H9 (cell line): ENCODE measurements around the gene TLDC2. TPM values are rescaled to one million over a fixed set of nuclear protein-coding genes. Genes with fewer than 3 reads are reported as not detected.
A peak's percentile ranks its signal among the peaks of the same experiment; 100 is the strongest.
"Not testable (repeated sequence)": the region's sequence is repeated elsewhere in the genome, so short reads cannot be mapped to it uniquely, and the experiment has no call there.

ENCODE experiments used
- DNase-seq: peaks from one replicate; pipeline ENCODE4 v3.0.0-alpha.2; 2017
- H2AFZ ChIP-seq: one replicate; pipeline ENCODE4 v1.6.1; 2013; ENCODE audit warnings: mild to moderate bottlenecking, low read length, control low read depth, moderate library complexity
- H2AK5ac ChIP-seq: 2 replicates; pipeline ENCODE4 v1.6.1; 2013; ENCODE audit warnings: low read length, control low read depth, mixed read lengths; ENCODE audit not compliant: insufficient read length
- H2BK120ac ChIP-seq: one replicate; pipeline ENCODE4 v1.6.1; 2013; ENCODE audit warnings: low read depth, mild to moderate bottlenecking, low read length, control low read depth, inconsistent platforms; ENCODE audit not compliant: poor library complexity, severe bottlenecking
- H2BK12ac ChIP-seq: 2 replicates; pipeline ENCODE4 v1.6.1; 2013; ENCODE audit warnings: low read length, control low read depth, mixed read lengths, low read depth; ENCODE audit not compliant: insufficient read length
- H2BK15ac ChIP-seq: 2 replicates; pipeline ENCODE4 v1.6.1; 2013; ENCODE audit warnings: low read depth, low read length, control low read depth
- H2BK20ac ChIP-seq: one replicate; pipeline ENCODE4 v1.6.1; 2013; ENCODE audit warnings: low read depth, mild to moderate bottlenecking, low read length, control low read depth, inconsistent platforms; ENCODE audit not compliant: poor library complexity, severe bottlenecking
- H2BK5ac ChIP-seq: 2 replicates; pipeline ENCODE4 v1.6.1; 2013; ENCODE audit warnings: low read length, control low read depth, mixed read lengths; ENCODE audit not compliant: insufficient read length
- H3K14ac ChIP-seq: 2 replicates; pipeline ENCODE4 v1.6.1; 2013; ENCODE audit warnings: low read length, control low read depth; ENCODE audit not compliant: insufficient read depth
- H3K18ac ChIP-seq: 2 replicates; pipeline ENCODE4 v1.6.1; 2013; ENCODE audit warnings: low read depth, mild to moderate bottlenecking, mixed read lengths, low read length, control low read depth; ENCODE audit not compliant: insufficient read length
- H3K23ac ChIP-seq: 2 replicates; pipeline ENCODE4 v1.6.1; 2013; ENCODE audit warnings: low read length, control low read depth, mixed read lengths, low read depth; ENCODE audit not compliant: insufficient read length
- H3K23me2 ChIP-seq: 2 replicates; pipeline ENCODE4 v1.6.1; 2013; ENCODE audit warnings: low read depth, mild to moderate bottlenecking, mixed read lengths, low read length, control low read depth; ENCODE audit not compliant: insufficient read length, poor library complexity, severe bottlenecking
- H3K27ac ChIP-seq: 2 replicates; pipeline ENCODE4 v1.5.1; 2013; ENCODE audit warnings: low read length, control low read depth, mixed read lengths, low read depth; ENCODE audit not compliant: insufficient read length
- H3K27me3 ChIP-seq: 2 replicates; pipeline ENCODE4 v1.6.1; 2013; ENCODE audit warnings: low read length, control low read depth, inconsistent platforms; ENCODE audit not compliant: insufficient read depth
- H3K4ac ChIP-seq: 2 replicates; pipeline ENCODE4 v1.6.1; 2013; ENCODE audit warnings: low read depth, mild to moderate bottlenecking, control low read depth, inconsistent platforms, low read length, moderate library complexity
- H3K4me1 ChIP-seq: 2 replicates; pipeline ENCODE4 v1.6.1; 2013; ENCODE audit warnings: low read length, control low read depth, inconsistent platforms; ENCODE audit not compliant: insufficient read depth
- H3K4me2 ChIP-seq: 2 replicates; pipeline ENCODE4 v1.6.1; 2013; ENCODE audit warnings: low read length, control low read depth, mixed read lengths; ENCODE audit not compliant: insufficient read length, insufficient read depth
- H3K56ac ChIP-seq: 2 replicates; pipeline ENCODE4 v1.6.1; 2013; ENCODE audit warnings: low read depth, mild to moderate bottlenecking, mixed read lengths, low read length, control low read depth; ENCODE audit not compliant: insufficient read length
- H3K79me1 ChIP-seq: 2 replicates; pipeline ENCODE4 v1.6.1; 2013; ENCODE audit warnings: low read depth, mild to moderate bottlenecking, moderate library complexity, low read length, control low read depth, inconsistent platforms; ENCODE audit not compliant: insufficient read depth, poor library complexity, severe bottlenecking
- H3K79me2 ChIP-seq: 2 replicates; pipeline ENCODE4 v1.6.1; 2013; ENCODE audit warnings: low read length, control low read depth, inconsistent platforms; ENCODE audit not compliant: insufficient read depth
- H3K9ac ChIP-seq: 2 replicates; pipeline ENCODE4 v1.6.1; 2013; ENCODE audit warnings: low read length, control low read depth, mixed read lengths; ENCODE audit not compliant: insufficient read length; ENCODE audit errors: extremely low read depth
- H3K9me3 ChIP-seq: one replicate; pipeline ENCODE4 v1.6.1; 2013; ENCODE audit warnings: low read depth, low read length, inconsistent platforms; ENCODE audit not compliant: control insufficient read depth
- H3T11ph ChIP-seq: one replicate; pipeline ENCODE4 v1.6.1; 2013; ENCODE audit warnings: mild to moderate bottlenecking, low read length, control low read depth, inconsistent platforms
- H4K20me1 ChIP-seq: one replicate; pipeline ENCODE4 v1.6.1; 2013; ENCODE audit not compliant: control insufficient read depth, insufficient read length, insufficient read depth
- H4K5ac ChIP-seq: 2 replicates; pipeline ENCODE4 v1.6.1; 2013; ENCODE audit warnings: low read depth, mild to moderate bottlenecking, mixed read lengths, low read length, control low read depth; ENCODE audit not compliant: insufficient read length
- H4K8ac ChIP-seq: replicated peaks from 2 replicates; pipeline ENCODE4 v1.6.1; 2013; ENCODE audit warnings: low read length, control low read depth, mixed read lengths, low read depth; ENCODE audit not compliant: insufficient read length
- H4K91ac ChIP-seq: 2 replicates; pipeline ENCODE4 v1.6.1; 2013; ENCODE audit warnings: low read depth, mild to moderate bottlenecking, moderate library complexity, mixed read lengths, low read length, control low read depth; ENCODE audit not compliant: insufficient read length
- H3K27ac Mint-ChIP-seq, 3 experiments: 2 replicates in 2 of 3; 3 replicates in 1 of 3; pipeline ENCODE4 v1.8.0; 2020 to 2021; ENCODE audit warnings: mixed read lengths in 3 of 3, mild to moderate bottlenecking in 1 of 3, moderate library complexity in 1 of 3
- H3K27me3 Mint-ChIP-seq: 2 replicates; pipeline ENCODE4 v1.8.0; 2021; ENCODE audit warnings: low read depth, mild to moderate bottlenecking, moderate library complexity, mixed read lengths
- H3K36me3 Mint-ChIP-seq, 3 experiments: 2 replicates in 2 of 3; 3 replicates in 1 of 3; pipeline ENCODE4 v1.8.0; 2020 to 2021; ENCODE audit warnings: low read depth in 3 of 3, mixed read lengths in 3 of 3; ENCODE audit not compliant: insufficient read depth in 1 of 3
- H3K4me1 Mint-ChIP-seq, 2 experiments: 2 replicates each; pipeline ENCODE4 v1.8.0; 2020; ENCODE audit warnings: mixed read lengths in 2 of 2
- H3K4me3 Mint-ChIP-seq, 2 experiments: 2 replicates in 1 of 2; 3 replicates in 1 of 2; pipeline ENCODE4 v1.8.0; 2020 to 2021; ENCODE audit warnings: mild to moderate bottlenecking in 2 of 2, mixed read lengths in 2 of 2, moderate library complexity in 1 of 2
- H3K9me3 Mint-ChIP-seq, 2 experiments: 2 replicates in 1 of 2; 3 replicates in 1 of 2; pipeline ENCODE4 v1.8.0; 2020; ENCODE audit warnings: mild to moderate bottlenecking in 2 of 2, mixed read lengths in 2 of 2, moderate library complexity in 1 of 2
- WGBS: extraction: QIAGEN DNeasy Blood & Tissue Kit; methylation state at CpG from one replicate; pipeline ENCODE4 v1.1.7; 2013; ENCODE audit warnings: missing lambda C conversion rate, low lambda C conversion rate, mixed read lengths; ENCODE audit not compliant: insufficient read length; ENCODE audit errors: extremely low coverage; 5-methylcytosine and 5-hydroxymethylcytosine counted together
- total RNA-seq: library from RNA; stranded (reverse); gene quantifications from 2 replicates; pipeline ENCODE4 v1.2.1, GENCODE V29; 2021
- TF ChIP-seq, protein P1 (sequence below): fragments of 200-600 bp; sonication (generic); conservative IDR thresholded peaks from 3 replicates; pipeline ENCODE4 v1.8.0; 2021; ENCODE audit warnings: antibody characterized with exemption, mild to moderate bottlenecking

Gene TLDC2
- total RNA-seq, 1 experiment from 2014 or later = 0.11 TPM

DNA sequence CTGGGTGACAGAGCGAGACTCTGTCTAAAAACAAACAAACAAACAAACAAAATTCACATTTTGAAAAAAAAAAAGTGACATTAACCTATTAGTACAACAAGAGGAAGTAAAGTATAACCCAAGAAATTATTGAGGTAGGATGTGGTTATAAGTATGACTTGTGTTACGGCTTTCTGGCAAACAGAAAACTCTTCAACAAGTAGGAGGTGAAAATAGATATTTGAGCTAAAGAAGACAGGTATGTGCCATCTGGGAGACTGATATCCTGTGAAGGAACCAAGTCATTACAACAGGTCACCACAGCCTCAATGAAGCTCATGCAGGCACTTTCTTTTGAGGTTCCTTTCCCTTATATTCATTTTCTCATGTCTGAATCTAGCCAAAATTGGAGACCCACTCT is 28.8 kb downstream of the TLDC2 start:
- no peaks in the 10 kb centered on the region for H3K9me3 Mint-ChIP-seq
- Histone ChIP-seq H4K20me1 (no peaks in the 10 kb centered on the region), H2AFZ (no peak overlapping the region), H3K9ac (no peak overlapping the region), H3K27ac (no peak overlapping the region), H3K14ac (no peak overlapping the region), H4K91ac (no peak overlapping the region), H3K79me1 (no peaks in the 10 kb centered on the region), H3K4me1 (no peaks in the 10 kb centered on the region), H3K4ac (no peak overlapping the region), H4K5ac (no peak overlapping the region), H3K9me3 (no peaks in the 10 kb centered on the region), H2BK15ac (no peak overlapping the region), H2BK12ac (no peak overlapping the region), H3K23me2 (no peaks in the 10 kb centered on the region), H3K4me2 (no peak overlapping the region), H3K56ac (no peak overlapping the region), H3K23ac (no peak overlapping the region), H3T11ph (no peak overlapping the region), H2BK20ac (no peak overlapping the region), H2BK120ac (no peak overlapping the region), H3K79me2 (no peaks in the 10 kb centered on the region), H4K8ac (no peak overlapping the region), H3K27me3 (no peaks in the 10 kb centered on the region), H2BK5ac (no peak overlapping the region), H2AK5ac (no peak overlapping the region), H3K18ac (no peak overlapping the region)
- H3K4me3 Mint-ChIP-seq = no peak overlapping the region
- peaks cover 8 to 52% (median 50%) of the 10 kb centered on the region in 3 experiments for H3K36me3 Mint-ChIP-seq
- WGBS = no CpG with 5 or more reads among the region's 2 CpGs
- H3K27me3 Mint-ChIP-seq = no peaks in the 10 kb centered on the region
- DNase-seq = no peak
- TF ChIP-seq, protein P1, sequence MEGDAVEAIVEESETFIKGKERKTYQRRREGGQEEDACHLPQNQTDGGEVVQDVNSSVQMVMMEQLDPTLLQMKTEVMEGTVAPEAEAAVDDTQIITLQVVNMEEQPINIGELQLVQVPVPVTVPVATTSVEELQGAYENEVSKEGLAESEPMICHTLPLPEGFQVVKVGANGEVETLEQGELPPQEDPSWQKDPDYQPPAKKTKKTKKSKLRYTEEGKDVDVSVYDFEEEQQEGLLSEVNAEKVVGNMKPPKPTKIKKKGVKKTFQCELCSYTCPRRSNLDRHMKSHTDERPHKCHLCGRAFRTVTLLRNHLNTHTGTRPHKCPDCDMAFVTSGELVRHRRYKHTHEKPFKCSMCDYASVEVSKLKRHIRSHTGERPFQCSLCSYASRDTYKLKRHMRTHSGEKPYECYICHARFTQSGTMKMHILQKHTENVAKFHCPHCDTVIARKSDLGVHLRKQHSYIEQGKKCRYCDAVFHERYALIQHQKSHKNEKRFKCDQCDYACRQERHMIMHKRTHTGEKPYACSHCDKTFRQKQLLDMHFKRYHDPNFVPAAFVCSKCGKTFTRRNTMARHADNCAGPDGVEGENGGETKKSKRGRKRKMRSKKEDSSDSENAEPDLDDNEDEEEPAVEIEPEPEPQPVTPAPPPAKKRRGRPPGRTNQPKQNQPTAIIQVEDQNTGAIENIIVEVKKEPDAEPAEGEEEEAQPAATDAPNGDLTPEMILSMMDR = no peak
- H3K27ac Mint-ChIP-seq = no peak overlapping the region
- no peaks in the 10 kb centered on the region for H3K4me1 Mint-ChIP-seq

DNA sequence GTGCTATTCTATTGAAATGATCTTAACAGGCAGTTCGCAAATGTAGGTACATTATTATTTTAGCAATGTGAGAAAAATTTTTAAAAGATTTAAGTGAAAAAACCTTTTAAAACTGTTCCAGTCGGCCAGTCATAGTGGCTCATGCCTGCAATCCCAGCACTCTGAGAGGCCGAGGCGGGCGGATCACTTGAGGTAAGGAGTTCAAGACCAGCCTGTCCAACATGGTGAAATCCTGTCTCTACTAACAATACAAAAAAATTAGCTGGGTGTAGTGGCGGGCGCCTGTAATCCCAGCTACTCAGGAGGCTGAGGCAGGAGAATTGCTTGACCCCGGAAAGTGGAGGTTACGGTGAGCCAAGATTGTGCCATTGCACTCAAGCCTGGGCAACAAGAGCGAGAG is 29.6 kb downstream of the TLDC2 start:
- DNase-seq = not testable (repeated sequence)

More for the DNA sequence above, 29.6 kb downstream of the TLDC2 start:
- not testable (repeated sequence) for H2AK5ac ChIP-seq, H3K4me3 Mint-ChIP-seq, H3K23me2 ChIP-seq, H4K20me1 ChIP-seq, H2BK20ac ChIP-seq, H4K5ac ChIP-seq, H3K27me3 Mint-ChIP-seq, H3K4me1 Mint-ChIP-seq, H3K14ac ChIP-seq, H3K4me2 ChIP-seq, H2BK120ac ChIP-seq, H3K4me1 ChIP-seq, H3K27me3 ChIP-seq, H3K23ac ChIP-seq, H3K9me3 ChIP-seq, H3K4ac ChIP-seq, H3T11ph ChIP-seq, H2BK15ac ChIP-seq, H3K56ac ChIP-seq, H2BK5ac ChIP-seq, H4K91ac ChIP-seq, H2BK12ac ChIP-seq, H3K79me1 ChIP-seq, H4K8ac ChIP-seq, H3K27ac ChIP-seq, H3K9me3 Mint-ChIP-seq, H3K9ac ChIP-seq, H3K79me2 ChIP-seq, H2AFZ ChIP-seq, H3K18ac ChIP-seq
- no CpG with 5 or more reads among the region's 10 CpGs for WGBS
- H3K36me3 Mint-ChIP-seq = peaks cover 9 to 59% (median 57%) of the 10 kb centered on the region in 3 experiments
- peak overlapping the region in 1 of 3 experiments; percentile 49; a peak in 1 of 7 replicates for H3K27ac Mint-ChIP-seq
